ENCODE measurements around the gene GPX2. TPM values are rescaled to one million over a fixed set of nuclear protein-coding genes. Genes with fewer than 3 reads are reported as not detected.

GPX2 gene
- total RNA-seq, 1 donor from 2014 or later, result not detected

- peaks cover 8% of the 10 kb centered on the region for H3K36me3 Mint-ChIP-seq (ENCODE audit: low read depth)
- ChIA-PET POLR2A (interaction anchor here (0.6 kb wide), 1 partner anchor 38 kb away, joined by 5 read pairs; no protein-coding TSS in a partner anchor), CTCF (no interaction called here)
- peaks cover 11% of the 10 kb centered on the region for H3K4me1 Mint-ChIP-seq
- intact Hi-C loops (cut with micrococcal nuclease), result no loop called here
- no peak overlapping the region for H3K4me3 Mint-ChIP-seq
- TF ChIP-seq CTCF (IDR thresholded peaks at IDR 0.05), result no peak
- DNase-seq (no peak), ATAC-seq (ENCODE audit: low read depth) (no peak)
- no peak overlapping the region for H3K27ac Mint-ChIP-seq
- H3K9me3 Mint-ChIP-seq, result no peaks in the 10 kb centered on the region
- no peaks in the 10 kb centered on the region for H3K27me3 Mint-ChIP-seq
These were observed 8.3 kb upstream of the GPX2 start for GRCh38 chr14:64950889-64951288.

GRCh38 chr14:64948612-64949210, 6.2 kb upstream of the GPX2 start:
- ChIA-PET CTCF (no interaction called here), POLR2A (interaction anchor here (0.5 to 0.7 kb wide), 2 partner anchors 45 to 271 kb away, joined by 7 to 8 read pairs; no protein-coding TSS in a partner anchor)
- Mint-ChIP-seq H3K4me1 (peaks cover 20% of the 10 kb centered on the region), H3K4me3 (no peak overlapping the region), H3K36me3 (ENCODE audit: low read depth) (peaks cover 25% of the 10 kb centered on the region), H3K9me3 (no peaks in the 10 kb centered on the region), H3K27me3 (no peaks in the 10 kb centered on the region), H3K27ac (no peak overlapping the region)
- DNase-seq, result no peak
- no peak for ATAC-seq (ENCODE audit: low read depth)
- intact Hi-C loops (cut with micrococcal nuclease), result no loop called here
- TF ChIP-seq CTCF (IDR thresholded peaks at IDR 0.05), result no peak

GRCh38 chr14:64947710-64948611, 5.4 kb upstream of the GPX2 start:
- no peak for TF ChIP-seq CTCF (IDR thresholded peaks at IDR 0.05)
- intact Hi-C loops (cut with micrococcal nuclease), result no loop called here

GRCh38 chr14:64946310-64947045, 3.9 kb upstream of the GPX2 start:
- intact Hi-C loops (cut with micrococcal nuclease), result no loop called here
- no peak for ATAC-seq (ENCODE audit: low read depth)
- no peaks in the 10 kb centered on the region for H3K9me3 Mint-ChIP-seq
- peaks cover 15% of the 10 kb centered on the region for H3K4me1 Mint-ChIP-seq
- H3K27ac Mint-ChIP-seq, result no peak overlapping the region
- no peak for TF ChIP-seq CTCF (IDR thresholded peaks at IDR 0.05)
- ChIA-PET CTCF (interaction anchor here (1.2 kb wide), 1 partner anchor 9 kb away, joined by 3 read pairs; no protein-coding TSS in a partner anchor), POLR2A (no interaction called here)
- DNase-seq, result no peak
- H3K4me3 Mint-ChIP-seq, result no peak overlapping the region
- H3K36me3 Mint-ChIP-seq (ENCODE audit: low read depth), result peaks cover 34% of the 10 kb centered on the region
- no peaks in the 10 kb centered on the region for H3K27me3 Mint-ChIP-seq

More at GRCh38 chr14:64947710-64948611, 5.4 kb upstream of the GPX2 start:
- no peak overlapping the region for H3K27ac Mint-ChIP-seq
- ATAC-seq (ENCODE audit: low read depth) (no peak), DNase-seq (no peak)
- CTCF ChIA-PET, result interaction anchor here (1.2 kb wide), 1 partner anchor 11 kb away, joined by 3 read pairs; no protein-coding TSS in a partner anchor
- H3K4me1 Mint-ChIP-seq, result peaks cover 25% of the 10 kb centered on the region
- POLR2A ChIA-PET, result no interaction called here
- no peak overlapping the region for H3K4me3 Mint-ChIP-seq
- peaks cover 27% of the 10 kb centered on the region for H3K36me3 Mint-ChIP-seq (ENCODE audit: low read depth)
- no peaks in the 10 kb centered on the region for H3K9me3 Mint-ChIP-seq
- H3K27me3 Mint-ChIP-seq, result no peaks in the 10 kb centered on the region

Data from activated B cell treated with CpG ODN at 0.5 μM for 24 hours (primary cell).